ENCODE data around the gene ACSS1. TPM values are rescaled to one million over a fixed set of nuclear protein-coding genes. Genes with fewer than 3 reads are reported as not detected.

ACSS1 gene
- 38.7 TPM for total RNA-seq
- 10 to 100 TPM; 39.8 to 47.3 (median 40.9) TPM for polyA plus RNA-seq

DNA sequence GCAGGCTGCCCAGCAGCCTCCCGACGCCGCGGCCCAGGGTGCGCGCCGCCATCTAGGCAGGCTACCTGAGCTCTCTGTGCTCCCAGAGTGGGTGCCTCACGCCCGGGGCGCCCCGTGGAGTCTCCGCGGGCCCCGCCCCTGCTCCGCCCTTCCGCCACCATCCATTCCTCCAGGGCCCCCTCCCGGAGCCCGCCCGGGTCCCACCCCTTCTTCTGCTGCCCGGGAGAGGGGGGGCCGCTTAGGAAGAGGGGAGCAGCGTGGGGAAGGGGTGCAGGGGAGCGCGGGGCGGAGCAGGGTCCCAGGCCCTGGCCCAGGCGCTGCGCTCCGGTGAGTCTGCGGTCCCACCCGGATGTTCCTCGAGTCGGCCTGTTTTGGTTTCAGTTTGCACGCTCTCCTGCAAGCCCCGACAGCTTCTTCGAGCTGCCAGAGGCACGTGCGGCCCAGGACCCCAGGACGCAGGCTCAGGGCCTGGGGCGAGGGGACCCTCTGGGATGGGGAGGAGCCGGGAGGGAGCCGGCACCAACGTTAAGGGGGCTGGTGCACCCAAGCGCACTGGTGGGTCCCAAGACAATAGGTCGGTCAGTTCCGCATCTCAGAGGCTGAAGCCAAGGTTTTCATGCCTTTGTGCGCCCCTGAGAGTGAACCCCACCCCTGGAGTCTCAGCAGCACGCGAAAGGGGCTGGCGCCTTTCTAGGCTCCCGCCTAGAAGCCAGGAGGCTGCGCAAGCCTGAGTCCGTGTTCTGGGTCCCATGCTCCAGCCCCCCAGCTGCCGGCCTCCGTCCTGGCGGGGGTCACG lies at the start of gene ACSS1:
ACSS1 (minus strand) TSS at position 89 of the 796 bp plus-strand sequence; CDS start at position 52, 37 bp downstream.
- peaks cover 17% of the 10 kb centered on the region for H3K27me3 Mint-ChIP-seq
- H3K4me1 Mint-ChIP-seq = peaks cover 19 to 55% (median 40%) of the 10 kb centered on the region in 4 donors
- no peaks in the 10 kb centered on the region for H3K27me3 ChIP-seq (ENCODE audit: control insufficient read depth, insufficient read depth, low read length)
- peaks cover 11% of the 10 kb centered on the region for H3K36me3 Mint-ChIP-seq
- H3K27ac Mint-ChIP-seq = peak within 1 kb of the TSS; percentile 89 to 96 (median 93)
- ATAC-seq (ENCODE audit: low read depth in 2 of 2) = peak; percentile 77 to 82
- peak; percentile 66 to 93 (median 83) for DNase-seq
- peak within 1 kb of the TSS; percentile 90 for H3K27ac ChIP-seq (ENCODE audit: insufficient read depth, low read length, poor library complexity, severe bottlenecking)
- H3K9me3 ChIP-seq (ENCODE audit: control insufficient read depth in 2 of 2, low read length in 2 of 2) = no peaks in the 10 kb centered on the region
- H3K4me3 Mint-ChIP-seq = peak within 1 kb of the TSS; percentile 92 to 95 (median 94)
- peak within 1 kb of the TSS; percentile 62 for H3K4me3 ChIP-seq (ENCODE audit: low read depth, low read length)
- peaks cover 46% of the 10 kb centered on the region for H3K4me1 ChIP-seq (ENCODE audit: control insufficient read depth, insufficient read depth, low read length, poor library complexity, severe bottlenecking)
- H3K9me3 Mint-ChIP-seq = peaks cover 0 to 2% (median 0%) of the 10 kb centered on the region in 7 donors
- H3K36me3 ChIP-seq (ENCODE audit: control insufficient read depth, insufficient read depth, low read length) = peaks cover 6% of the 10 kb centered on the region

DNA sequence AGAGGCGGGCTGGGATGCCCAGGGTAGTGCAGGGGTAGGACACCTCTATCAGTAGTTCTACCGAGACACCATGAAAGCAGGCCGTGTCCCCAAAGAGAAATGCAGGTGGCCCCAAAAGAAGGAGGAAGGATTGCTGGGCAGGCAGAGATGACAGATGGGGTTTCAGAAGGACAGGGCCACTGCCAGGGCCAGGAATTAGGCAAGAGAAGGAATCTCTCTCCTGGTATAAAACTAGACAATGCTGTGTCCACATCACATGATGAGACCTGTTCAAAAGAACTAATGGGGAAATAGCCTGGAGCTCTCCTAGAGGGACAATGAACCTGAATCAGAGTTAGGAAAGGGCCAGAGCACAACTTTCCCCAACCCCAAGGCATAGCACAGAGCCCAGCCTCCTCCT lies 45.6 kb upstream of the ACSS1 start:
- H3K4me1 ChIP-seq (ENCODE audit: control insufficient read depth, insufficient read depth, low read length, poor library complexity, severe bottlenecking) = peaks cover 4% of the 10 kb centered on the region
- no peaks in the 10 kb centered on the region for H3K36me3 ChIP-seq (ENCODE audit: control insufficient read depth, insufficient read depth, low read length)
- ATAC-seq (ENCODE audit: low read depth in 2 of 2) = no peak
- Mint-ChIP-seq H3K36me3 (no peaks in the 10 kb centered on the region), H3K4me1 (peaks cover 4 to 21% (median 9%) of the 10 kb centered on the region in 4 donors), H3K9me3 (peaks cover 0 to 2% (median 0%) of the 10 kb centered on the region in 7 donors), H3K27ac (no peak overlapping the region), H3K27me3 (peaks cover 29% of the 10 kb centered on the region), H3K4me3 (peak overlapping the region in 1 of 4 donors; percentile 38)
- H3K4me3 ChIP-seq (ENCODE audit: low read depth, low read length) = no peak overlapping the region
- DNase-seq = no peak
- H3K9me3 ChIP-seq (ENCODE audit: control insufficient read depth in 2 of 2, low read length in 2 of 2) = no peaks in the 10 kb centered on the region
- H3K27ac ChIP-seq (ENCODE audit: insufficient read depth, low read length, poor library complexity, severe bottlenecking) = no peak overlapping the region
- no peaks in the 10 kb centered on the region for H3K27me3 ChIP-seq (ENCODE audit: control insufficient read depth, insufficient read depth, low read length)

DNA sequence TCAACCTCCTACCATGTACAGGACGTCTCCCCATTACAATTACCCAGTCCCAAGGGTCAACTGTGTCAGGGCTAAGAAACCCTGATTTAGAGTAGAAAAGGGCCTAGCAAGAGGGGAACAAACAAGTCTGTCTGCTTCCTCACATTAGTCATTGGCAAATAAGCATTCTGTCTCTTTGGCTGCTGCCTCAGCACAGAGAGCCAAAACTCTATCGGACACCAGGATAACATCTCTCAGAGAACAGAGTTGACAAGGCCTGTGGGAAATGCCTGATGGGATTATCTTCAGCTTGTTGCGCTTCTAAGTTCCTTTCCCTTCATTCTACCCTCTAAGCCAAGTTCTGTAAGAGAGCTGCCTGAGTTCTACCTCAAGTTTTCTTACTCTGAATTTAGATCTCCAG lies 43.0 kb upstream of the ACSS1 start:
- no peak for DNase-seq
- no peak for ATAC-seq (ENCODE audit: low read depth in 2 of 2)
- peaks cover 4 to 21% (median 9%) of the 10 kb centered on the region in 4 donors for H3K4me1 Mint-ChIP-seq
- H3K4me3 Mint-ChIP-seq = peak overlapping the region in 1 of 4 donors; percentile 61
- H3K4me1 ChIP-seq (ENCODE audit: control insufficient read depth, insufficient read depth, low read length, poor library complexity, severe bottlenecking) = peaks cover 4% of the 10 kb centered on the region
- no peak overlapping the region for H3K4me3 ChIP-seq (ENCODE audit: low read depth, low read length)
- H3K9me3 ChIP-seq (ENCODE audit: control insufficient read depth in 2 of 2, low read length in 2 of 2) = no peaks in the 10 kb centered on the region
- no peaks in the 10 kb centered on the region for H3K9me3 Mint-ChIP-seq
- peak overlapping the region in 1 of 3 donors; percentile 23 for H3K27ac Mint-ChIP-seq
- H3K36me3 Mint-ChIP-seq = no peaks in the 10 kb centered on the region
- H3K36me3 ChIP-seq (ENCODE audit: control insufficient read depth, insufficient read depth, low read length) = no peaks in the 10 kb centered on the region
- no peaks in the 10 kb centered on the region for H3K27me3 ChIP-seq (ENCODE audit: control insufficient read depth, insufficient read depth, low read length)
- H3K27me3 Mint-ChIP-seq = peaks cover 5% of the 10 kb centered on the region
- no peak overlapping the region for H3K27ac ChIP-seq (ENCODE audit: insufficient read depth, low read length, poor library complexity, severe bottlenecking)

DNA sequence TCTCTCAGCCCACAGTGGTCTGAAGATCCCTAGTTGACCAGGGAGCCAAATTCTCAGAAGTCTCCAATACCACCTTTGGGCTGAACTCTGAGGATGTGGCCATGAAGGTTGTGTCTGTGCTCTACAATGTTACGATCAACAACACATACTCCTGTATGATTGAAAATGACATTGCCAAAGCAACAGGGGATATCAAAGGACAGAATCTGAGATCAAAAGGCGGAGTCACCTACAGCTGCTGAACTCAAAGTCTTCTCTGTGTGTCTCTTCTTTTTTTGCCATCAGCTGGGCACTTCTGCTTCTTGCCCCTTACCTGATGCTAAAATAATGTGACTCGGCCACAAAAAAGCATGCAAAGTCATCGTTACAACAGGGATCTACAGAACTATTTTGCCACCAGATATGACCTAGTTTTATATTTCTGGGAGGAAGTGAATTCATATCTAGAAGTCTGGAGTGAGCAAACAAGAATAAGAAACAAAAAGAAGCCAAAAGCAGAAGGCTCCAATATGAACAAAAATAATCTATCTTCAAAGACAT lies 41.7 kb upstream of the ACSS1 start:
- no peak for ATAC-seq (ENCODE audit: low read depth in 2 of 2)

DNA sequence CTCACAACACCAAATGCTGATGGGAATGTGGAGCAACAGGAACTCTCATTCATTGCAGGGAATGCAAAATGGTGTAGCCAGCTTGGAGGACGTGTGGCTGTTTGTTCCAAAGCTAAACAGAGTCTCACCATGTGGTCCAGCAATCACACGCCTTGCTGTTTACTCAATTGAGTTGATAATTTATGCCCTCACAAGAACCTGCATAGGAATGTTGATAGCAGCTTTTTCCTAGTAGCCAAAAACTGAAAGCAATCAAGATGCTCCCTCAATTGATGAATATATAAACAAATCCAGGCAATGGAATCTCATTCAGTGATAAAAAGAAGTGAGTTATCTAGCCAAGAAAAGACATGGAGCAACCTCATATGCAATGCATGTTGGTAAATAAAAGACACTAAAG lies 39.6 kb upstream of the ACSS1 start:
- Histone ChIP-seq H3K36me3 (ENCODE audit: control insufficient read depth, insufficient read depth, low read length) (no peaks in the 10 kb centered on the region), H3K27ac (ENCODE audit: insufficient read depth, low read length, poor library complexity, severe bottlenecking) (no peak overlapping the region), H3K9me3 (ENCODE audit: control insufficient read depth in 2 of 2, low read length in 2 of 2) (no peaks in the 10 kb centered on the region), H3K27me3 (ENCODE audit: control insufficient read depth, insufficient read depth, low read length) (no peaks in the 10 kb centered on the region), H3K4me1 (ENCODE audit: control insufficient read depth, insufficient read depth, low read length, poor library complexity, severe bottlenecking) (peaks cover 4% of the 10 kb centered on the region), H3K4me3 (ENCODE audit: low read depth, low read length) (no peak overlapping the region)
- Mint-ChIP-seq H3K27ac (no peak overlapping the region), H3K36me3 (no peaks in the 10 kb centered on the region), H3K4me3 (no peak overlapping the region), H3K9me3 (no peaks in the 10 kb centered on the region), H3K4me1 (peaks cover 4 to 22% (median 11%) of the 10 kb centered on the region in 4 donors), H3K27me3 (no peaks in the 10 kb centered on the region)
- ATAC-seq (ENCODE audit: low read depth in 2 of 2) = no peak
- DNase-seq = no peak

More for the DNA sequence above, 41.7 kb upstream of the ACSS1 start:
- H3K27ac ChIP-seq (ENCODE audit: insufficient read depth, low read length, poor library complexity, severe bottlenecking) = no peak overlapping the region
- Mint-ChIP-seq H3K4me3 (peak overlapping the region in 2 of 4 donors; percentile 10 to 27), H3K27ac (peak overlapping the region in 2 of 3 donors; percentile 29 to 36), H3K36me3 (no peaks in the 10 kb centered on the region), H3K9me3 (no peaks in the 10 kb centered on the region), H3K4me1 (peaks cover 4 to 21% (median 9%) of the 10 kb centered on the region in 4 donors), H3K27me3 (peaks cover 5% of the 10 kb centered on the region)
- H3K4me1 ChIP-seq (ENCODE audit: control insufficient read depth, insufficient read depth, low read length, poor library complexity, severe bottlenecking) = peaks cover 4% of the 10 kb centered on the region
- H3K36me3 ChIP-seq (ENCODE audit: control insufficient read depth, insufficient read depth, low read length) = no peaks in the 10 kb centered on the region
- H3K4me3 ChIP-seq (ENCODE audit: low read depth, low read length) = peak overlapping the region; percentile 15
- H3K27me3 ChIP-seq (ENCODE audit: control insufficient read depth, insufficient read depth, low read length) = no peaks in the 10 kb centered on the region
- no peaks in the 10 kb centered on the region for H3K9me3 ChIP-seq (ENCODE audit: control insufficient read depth in 2 of 2, low read length in 2 of 2)
- peak in 1 of 3 donors; percentile 35 for DNase-seq

DNA sequence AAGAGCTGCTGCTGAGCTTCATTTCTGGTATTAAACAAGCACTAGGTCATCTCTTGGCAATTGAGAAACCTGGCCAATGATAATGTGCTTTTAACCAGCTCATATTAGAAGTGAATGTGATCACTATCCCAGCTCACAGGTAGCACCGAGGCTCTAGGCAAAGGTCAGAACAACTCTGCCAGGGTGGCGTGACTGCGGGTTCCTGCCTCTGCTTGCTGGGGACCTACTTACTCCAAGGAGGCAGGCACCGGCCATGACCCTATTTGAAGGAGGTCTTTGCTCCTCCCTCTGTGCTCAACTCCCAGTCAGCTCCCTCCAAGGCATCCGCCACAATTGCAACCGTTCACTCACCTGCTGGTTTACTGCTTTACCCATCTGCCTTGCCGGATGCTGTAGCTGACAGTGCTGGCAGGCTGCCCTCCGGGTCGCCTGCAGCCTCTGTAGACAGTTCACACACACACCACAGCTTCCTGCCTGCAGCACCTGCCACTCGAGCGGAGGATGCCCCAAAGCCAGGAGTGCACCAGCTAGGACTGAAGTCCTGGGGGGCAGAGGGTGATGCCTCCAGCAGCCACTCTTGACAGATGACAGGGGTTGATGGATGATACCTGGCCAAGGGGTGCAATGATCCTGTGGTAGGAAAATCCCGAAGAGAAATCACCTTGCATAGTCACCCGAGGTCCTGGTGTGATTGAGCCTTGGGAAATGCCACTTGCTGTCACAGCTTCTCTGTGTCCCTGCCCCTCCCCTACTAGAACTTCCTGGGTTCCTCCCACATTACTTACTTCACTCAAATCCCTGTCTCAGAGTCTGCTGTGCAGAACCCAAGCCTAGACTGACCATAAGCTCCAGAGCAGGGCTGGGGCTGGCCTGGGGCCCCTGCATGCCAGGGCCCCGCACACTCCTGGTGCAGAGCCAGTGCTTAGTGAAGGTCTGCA lies 32.8 kb upstream of the ACSS1 start:
- H3K27ac ChIP-seq (ENCODE audit: insufficient read depth, low read length, poor library complexity, severe bottlenecking) = peak overlapping the region; percentile 62
- DNase-seq (peak; percentile 47 to 92 (median 77)), ATAC-seq (ENCODE audit: low read depth in 2 of 2) (peak; percentile 96 to 99)
- H3K4me3 ChIP-seq (ENCODE audit: low read depth, low read length) = peak overlapping the region; percentile 51
- Mint-ChIP-seq H3K4me3 (peak overlapping the region; percentile 0 to 71 (median 38)), H3K9me3 (no peaks in the 10 kb centered on the region), H3K4me1 (peaks cover 8 to 40% (median 29%) of the 10 kb centered on the region in 4 donors), H3K27me3 (peaks cover 10% of the 10 kb centered on the region), H3K36me3 (no peaks in the 10 kb centered on the region), H3K27ac (peak overlapping the region; percentile 79 to 87 (median 83))
- no peaks in the 10 kb centered on the region for H3K36me3 ChIP-seq (ENCODE audit: control insufficient read depth, insufficient read depth, low read length)
- H3K27me3 ChIP-seq (ENCODE audit: control insufficient read depth, insufficient read depth, low read length) = no peaks in the 10 kb centered on the region
- no peaks in the 10 kb centered on the region for H3K9me3 ChIP-seq (ENCODE audit: control insufficient read depth in 2 of 2, low read length in 2 of 2)
- H3K4me1 ChIP-seq (ENCODE audit: control insufficient read depth, insufficient read depth, low read length, poor library complexity, severe bottlenecking) = peaks cover 23% of the 10 kb centered on the region

DNA sequence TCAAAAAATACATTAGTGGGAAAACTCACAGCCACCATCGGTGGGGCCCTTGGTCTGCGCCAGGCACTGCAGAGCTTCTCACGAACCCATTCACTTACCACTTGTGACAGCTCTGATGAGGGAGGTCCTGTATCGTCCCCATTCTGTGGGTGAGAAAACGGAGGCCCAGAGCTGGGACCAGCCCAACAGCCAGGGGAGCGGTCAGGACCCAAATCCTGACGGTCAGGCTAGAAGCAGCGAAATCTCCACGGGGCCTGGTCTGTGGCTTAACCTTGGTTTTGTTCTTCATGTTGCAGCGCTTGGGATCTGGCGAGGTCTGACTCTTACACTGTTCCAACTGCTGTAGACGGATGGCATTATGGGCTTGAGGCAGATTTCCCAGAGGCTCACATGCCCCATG lies 31.7 kb upstream of the ACSS1 start:
- DNase-seq (no peak), ATAC-seq (ENCODE audit: low read depth in 2 of 2) (no peak)
- Histone ChIP-seq H3K27me3 (ENCODE audit: control insufficient read depth, insufficient read depth, low read length) (peaks cover 3% of the 10 kb centered on the region), H3K4me3 (ENCODE audit: low read depth, low read length) (no peak overlapping the region), H3K9me3 (ENCODE audit: control insufficient read depth in 2 of 2, low read length in 2 of 2) (no peaks in the 10 kb centered on the region), H3K27ac (ENCODE audit: insufficient read depth, low read length, poor library complexity, severe bottlenecking) (peak overlapping the region; percentile 7), H3K36me3 (ENCODE audit: control insufficient read depth, insufficient read depth, low read length) (no peaks in the 10 kb centered on the region), H3K4me1 (ENCODE audit: control insufficient read depth, insufficient read depth, low read length, poor library complexity, severe bottlenecking) (peaks cover 26% of the 10 kb centered on the region)
- Mint-ChIP-seq H3K36me3 (no peaks in the 10 kb centered on the region), H3K4me3 (no peak overlapping the region), H3K4me1 (peaks cover 8 to 47% (median 32%) of the 10 kb centered on the region in 4 donors), H3K27me3 (peaks cover 19% of the 10 kb centered on the region), H3K9me3 (peaks cover 0 to 2% (median 0%) of the 10 kb centered on the region in 7 donors), H3K27ac (peak overlapping the region; percentile 79 to 83 (median 79))
